Measurements from ENCODE around the gene RAB30. TPM values are rescaled to one million over a fixed set of nuclear protein-coding genes. Genes with fewer than 3 reads are reported as not detected.

RAB30 gene
- total RNA-seq, 1 donor from 2014 or later, result 160 TPM

DNA sequence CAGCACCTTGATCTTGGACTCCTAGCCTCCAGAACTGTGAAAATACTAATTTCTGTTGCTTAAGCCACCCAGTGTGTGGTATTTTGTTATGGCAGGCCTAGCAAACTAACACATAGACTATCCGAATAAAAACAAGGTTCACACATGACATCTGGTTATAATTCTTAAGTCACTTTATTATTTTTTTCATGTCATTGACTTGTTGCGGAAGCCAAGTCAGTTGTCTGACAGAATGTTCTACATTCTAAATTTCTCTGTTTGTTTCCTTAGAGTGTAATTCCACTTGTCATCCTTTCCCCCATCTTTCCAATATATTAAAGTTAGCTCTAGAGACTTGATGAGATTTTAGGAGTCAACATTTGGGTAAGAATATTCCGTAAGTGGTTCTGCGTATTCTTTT, 40.6 kb downstream of the RAB30 start:
- intact Hi-C loops (cut with micrococcal nuclease), result no loop called here
- CTCF ChIA-PET, result no interaction called here
- Mint-ChIP-seq H3K9me3 (no peaks in the 10 kb centered on the region), H3K27me3 (no peaks in the 10 kb centered on the region), H3K27ac (no peak overlapping the region), H3K4me1 (peaks cover 86% of the 10 kb centered on the region), H3K36me3 (ENCODE audit: low read depth) (peaks cover 50% of the 10 kb centered on the region), H3K4me3 (no peak overlapping the region)
- TF ChIP-seq, protein P1, sequence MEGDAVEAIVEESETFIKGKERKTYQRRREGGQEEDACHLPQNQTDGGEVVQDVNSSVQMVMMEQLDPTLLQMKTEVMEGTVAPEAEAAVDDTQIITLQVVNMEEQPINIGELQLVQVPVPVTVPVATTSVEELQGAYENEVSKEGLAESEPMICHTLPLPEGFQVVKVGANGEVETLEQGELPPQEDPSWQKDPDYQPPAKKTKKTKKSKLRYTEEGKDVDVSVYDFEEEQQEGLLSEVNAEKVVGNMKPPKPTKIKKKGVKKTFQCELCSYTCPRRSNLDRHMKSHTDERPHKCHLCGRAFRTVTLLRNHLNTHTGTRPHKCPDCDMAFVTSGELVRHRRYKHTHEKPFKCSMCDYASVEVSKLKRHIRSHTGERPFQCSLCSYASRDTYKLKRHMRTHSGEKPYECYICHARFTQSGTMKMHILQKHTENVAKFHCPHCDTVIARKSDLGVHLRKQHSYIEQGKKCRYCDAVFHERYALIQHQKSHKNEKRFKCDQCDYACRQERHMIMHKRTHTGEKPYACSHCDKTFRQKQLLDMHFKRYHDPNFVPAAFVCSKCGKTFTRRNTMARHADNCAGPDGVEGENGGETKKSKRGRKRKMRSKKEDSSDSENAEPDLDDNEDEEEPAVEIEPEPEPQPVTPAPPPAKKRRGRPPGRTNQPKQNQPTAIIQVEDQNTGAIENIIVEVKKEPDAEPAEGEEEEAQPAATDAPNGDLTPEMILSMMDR (IDR thresholded peaks at IDR 0.05), result no peak
- DNase-seq (no peak), ATAC-seq (ENCODE audit: low read depth) (no peak)
- POLR2A ChIA-PET, result interaction anchor here (1.6 to 7.1 kb wide), 2 partner anchors 8 to 33 kb away, joined by 4 to 54 read pairs; no protein-coding TSS in a partner anchor

GRCh38 chr11:83027794-83028193, 43.9 kb downstream of the RAB30 start:
- H3K4me3 Mint-ChIP-seq, result peak overlapping the region; percentile 39
- no peak for ATAC-seq (ENCODE audit: low read depth)
- ChIA-PET CTCF (no interaction called here), POLR2A (no interaction called here)
- H3K27ac Mint-ChIP-seq, result peak overlapping the region; percentile 13
- no peaks in the 10 kb centered on the region for H3K9me3 Mint-ChIP-seq
- peaks cover 49% of the 10 kb centered on the region for H3K36me3 Mint-ChIP-seq (ENCODE audit: low read depth)
- TF ChIP-seq, protein P1 (IDR thresholded peaks at IDR 0.05), result no peak
- H3K27me3 Mint-ChIP-seq, result no peaks in the 10 kb centered on the region
- intact Hi-C loops (cut with micrococcal nuclease), result loop anchor here (1.0 kb wide), 1 partner anchor 12 kb away; no protein-coding TSS in a partner anchor
- no peak for DNase-seq
- peaks cover 83% of the 10 kb centered on the region for H3K4me1 Mint-ChIP-seq

DNA sequence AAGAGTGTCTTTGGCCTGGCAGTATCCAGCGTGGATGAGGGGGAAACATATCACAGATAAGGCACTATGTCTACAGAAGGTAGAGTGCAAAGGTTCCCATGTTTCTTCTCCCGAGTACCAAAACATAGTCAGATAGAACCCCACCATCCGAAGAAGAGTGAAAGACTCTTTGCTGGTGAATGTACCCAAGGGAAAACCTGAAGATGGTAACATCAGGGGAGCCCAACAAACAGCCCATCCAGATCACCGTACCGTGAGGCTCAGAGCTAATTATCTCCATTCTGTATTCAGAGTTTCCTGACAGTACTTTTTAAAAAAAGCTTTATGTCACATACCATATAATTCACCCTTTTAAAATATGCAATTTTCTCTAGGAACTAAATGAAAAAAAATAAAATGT, 44.4 kb downstream of the RAB30 start:
- H3K4me1 Mint-ChIP-seq, result peaks cover 78% of the 10 kb centered on the region
- H3K27ac Mint-ChIP-seq, result peak overlapping the region; percentile 30
- DNase-seq, result no peak
- H3K9me3 Mint-ChIP-seq, result no peaks in the 10 kb centered on the region
- intact Hi-C loops (cut with micrococcal nuclease), result loop anchor here (1.0 kb wide), 1 partner anchor 12 kb away; no protein-coding TSS in a partner anchor
- H3K36me3 Mint-ChIP-seq (ENCODE audit: low read depth), result peaks cover 46% of the 10 kb centered on the region
- peak; percentile 45 for ATAC-seq (ENCODE audit: low read depth)
- POLR2A ChIA-PET, result no interaction called here
- TF ChIP-seq, protein P1 (IDR thresholded peaks at IDR 0.05), result no peak
- CTCF ChIA-PET, result no interaction called here
- H3K4me3 Mint-ChIP-seq, result peak overlapping the region; percentile 39
- no peaks in the 10 kb centered on the region for H3K27me3 Mint-ChIP-seq

DNA sequence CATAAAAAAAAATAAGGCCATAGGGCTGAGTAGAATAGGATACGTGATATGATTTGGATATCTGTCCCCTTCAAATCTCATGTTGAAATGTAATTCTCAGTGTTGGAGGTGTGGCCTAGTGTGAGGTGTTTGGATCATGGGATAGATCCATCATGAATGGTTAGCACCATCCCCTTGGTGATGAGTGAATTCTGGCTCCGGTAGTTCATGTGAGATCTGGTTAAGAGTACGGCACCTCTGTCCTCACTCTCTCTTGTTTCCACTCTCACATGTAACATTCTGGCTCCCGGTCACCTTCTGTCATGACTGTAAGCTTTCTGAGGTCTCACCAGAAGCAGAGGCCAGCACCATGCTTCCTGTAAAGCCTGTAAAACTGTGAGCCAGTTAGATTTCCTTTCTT, 45.5 kb downstream of the RAB30 start:
- DNase-seq (no peak), ATAC-seq (ENCODE audit: low read depth) (no peak)
- H3K36me3 Mint-ChIP-seq (ENCODE audit: low read depth), result peaks cover 41% of the 10 kb centered on the region
- H3K27me3 Mint-ChIP-seq, result no peaks in the 10 kb centered on the region
- TF ChIP-seq, protein P1 (IDR thresholded peaks at IDR 0.05), result no peak
- ChIA-PET POLR2A (interaction anchor here (1.4 kb wide), 1 partner anchor 131 kb away, joined by 4 read pairs; the partner anchor contains the start of gene PCF11), CTCF (no interaction called here)
- H3K9me3 Mint-ChIP-seq, result no peaks in the 10 kb centered on the region
- H3K27ac Mint-ChIP-seq, result no peak overlapping the region
- peak overlapping the region; percentile 13 for H3K4me3 Mint-ChIP-seq
- peaks cover 77% of the 10 kb centered on the region for H3K4me1 Mint-ChIP-seq
- intact Hi-C loops (cut with micrococcal nuclease), result no loop called here

DNA sequence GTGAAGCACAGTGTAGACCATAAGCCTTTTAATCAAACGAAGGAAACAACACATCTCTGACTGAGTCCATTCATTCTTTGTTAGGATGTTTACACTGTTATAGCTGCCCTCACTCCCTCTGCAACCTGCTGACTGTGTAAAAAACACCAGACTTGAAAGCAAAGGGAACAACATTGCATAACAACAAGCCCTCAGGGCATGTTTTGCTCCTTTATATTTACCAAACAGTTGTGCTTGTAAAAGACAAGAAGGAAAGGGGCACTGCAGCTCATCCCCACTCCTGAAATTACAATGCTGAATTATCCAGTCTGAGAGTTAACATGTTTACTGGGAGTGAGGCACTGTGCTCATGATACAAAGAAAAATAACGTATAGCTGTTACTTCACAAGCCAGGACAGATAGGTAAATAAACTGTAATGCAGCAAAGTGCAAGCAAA, 46.4 kb downstream of the RAB30 start:
- Mint-ChIP-seq H3K36me3 (ENCODE audit: low read depth) (peaks cover 42% of the 10 kb centered on the region), H3K4me1 (peaks cover 81% of the 10 kb centered on the region), H3K27me3 (no peaks in the 10 kb centered on the region), H3K4me3 (no peak overlapping the region), H3K9me3 (no peaks in the 10 kb centered on the region), H3K27ac (no peak overlapping the region)
- TF ChIP-seq, protein P1 (IDR thresholded peaks at IDR 0.05), result no peak
- intact Hi-C loops (cut with micrococcal nuclease), result no loop called here
- DNase-seq (no peak), ATAC-seq (ENCODE audit: low read depth) (no peak)
- POLR2A ChIA-PET, result interaction anchor here (1.0 to 1.9 kb wide), 3 partner anchors 28 to 132 kb away, joined by 4 read pairs; partner anchors contain the start of gene PCF11
- CTCF ChIA-PET, result no interaction called here

Data from activated B cell treated with CpG ODN at 0.5 μM for 24 hours (primary cell).